GM12892 (cell line): ENCODE measurements around the gene RBM20.

Experiments
- DNase-seq: peaks from one replicate; pipeline ENCODE4 v3.0.0; 2011; ENCODE audit not compliant: insufficient read length
- FAIRE-seq: peaks from 2 replicates; lab custom pipeline; 2011; peaks lifted over from hg19 to GRCh38; lab: Jason Lieb, UNC
- POLR2A ChIP-seq: IDR thresholded peaks from 2 replicates; pipeline ENCODE4 v1.6.1; 2011; ENCODE audit warnings: low read depth, low read length, control low read depth
- POLR2AphosphoS5 ChIP-seq: IDR thresholded peaks from 2 replicates; pipeline ENCODE4 v1.6.1; 2011; ENCODE audit warnings: low read depth, low read length, control low read depth
- TAF1 ChIP-seq: IDR thresholded peaks from 2 replicates; pipeline ENCODE4 v1.6.1; 2011; ENCODE audit warnings: low read depth, mild to moderate bottlenecking, control low read depth, low read length, borderline replicate concordance

The RBM20 gene

DNA sequence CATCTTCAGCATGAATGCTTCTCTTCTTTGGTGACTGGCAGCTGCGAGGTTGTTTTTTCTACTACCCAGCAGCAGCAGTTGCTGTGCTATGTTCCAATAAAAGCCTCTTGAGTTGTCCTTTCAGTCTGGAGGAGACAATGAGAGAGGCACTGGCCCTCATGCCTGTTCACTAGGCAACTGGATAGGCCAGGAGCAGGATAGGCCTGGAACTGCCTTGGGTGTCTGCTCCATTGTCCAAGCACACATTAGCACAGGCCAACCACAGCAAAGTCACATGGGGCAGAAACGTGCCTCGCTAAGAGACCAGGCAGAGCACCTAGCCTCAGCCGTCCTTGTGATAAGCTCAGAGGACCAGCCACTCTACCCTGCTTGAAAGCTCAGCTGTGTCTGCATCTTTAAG, 150.7 kb downstream of the RBM20 start:
- DNase-seq (no peak), FAIRE-seq (no peak)
- TF ChIP-seq POLR2A = no peak
- TF ChIP-seq TAF1 = no peak
- no peak for TF ChIP-seq POLR2AphosphoS5

DNA sequence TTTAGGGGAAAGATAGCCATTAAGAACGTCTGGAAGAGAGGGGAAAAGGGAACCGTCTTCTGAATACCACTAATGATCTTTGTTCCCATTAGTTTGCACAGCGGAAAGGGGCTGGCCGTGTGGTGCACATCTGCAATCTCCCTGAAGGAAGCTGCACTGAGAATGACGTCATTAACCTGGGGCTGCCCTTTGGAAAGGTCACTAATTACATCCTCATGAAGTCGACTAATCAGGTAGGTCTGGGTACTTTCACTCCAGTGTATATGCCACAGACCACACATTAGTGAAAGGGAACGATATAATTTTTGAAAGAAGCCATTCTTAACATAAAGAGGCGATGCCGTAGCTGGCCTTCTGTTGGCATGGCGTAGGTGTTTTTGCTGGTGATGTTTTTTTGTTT, 153.3 kb downstream of the RBM20 start:
- DNase-seq = no peak
- no peak for FAIRE-seq
- no peak for TF ChIP-seq TAF1
- TF ChIP-seq POLR2A = no peak
- TF ChIP-seq POLR2AphosphoS5 = no peak

DNA sequence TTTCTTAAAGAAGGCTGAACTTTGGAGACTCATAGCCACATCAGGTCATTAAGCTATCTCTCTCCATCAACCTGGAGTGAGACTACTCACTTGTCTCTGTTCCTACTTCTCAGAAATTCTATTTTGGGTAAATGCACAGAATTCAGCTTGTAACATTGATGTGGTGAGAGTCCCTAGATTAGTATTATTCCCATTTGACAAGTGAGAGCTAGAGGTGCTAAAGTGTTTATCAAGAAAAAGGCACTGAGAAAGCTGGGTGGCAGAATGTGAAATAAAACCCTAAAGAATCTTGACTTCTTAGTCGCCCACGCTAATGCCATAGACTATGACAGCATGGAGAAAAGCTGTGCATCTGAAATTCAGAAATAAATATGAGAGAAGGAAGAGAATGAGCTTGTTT, 154.2 kb downstream of the RBM20 start:
- TF ChIP-seq POLR2AphosphoS5 (no peak), TAF1 (no peak), POLR2A (no peak)
- DNase-seq = no peak
- FAIRE-seq = no peak

DNA sequence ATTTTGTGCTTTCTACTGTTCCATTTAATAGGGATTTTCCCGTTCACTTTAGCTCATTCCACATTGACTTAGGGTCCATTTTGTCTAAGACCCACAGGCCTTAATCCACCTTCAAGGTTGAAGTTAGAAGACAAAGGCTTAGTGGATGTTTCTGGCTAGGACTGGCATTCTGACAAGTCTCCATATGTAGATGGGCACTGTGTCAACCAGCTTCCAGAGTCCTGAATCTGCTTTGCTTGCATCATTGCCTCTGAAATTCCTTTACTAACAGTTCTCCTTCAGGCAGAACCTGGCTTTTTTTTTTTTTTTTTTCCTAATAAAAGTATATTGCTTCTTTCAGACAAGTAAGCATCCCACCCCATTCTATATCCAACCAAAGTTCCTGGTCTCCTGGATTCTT, 158.0 kb downstream of the RBM20 start:
- DNase-seq = no peak
- TF ChIP-seq POLR2AphosphoS5 = no peak
- no peak for FAIRE-seq

DNA sequence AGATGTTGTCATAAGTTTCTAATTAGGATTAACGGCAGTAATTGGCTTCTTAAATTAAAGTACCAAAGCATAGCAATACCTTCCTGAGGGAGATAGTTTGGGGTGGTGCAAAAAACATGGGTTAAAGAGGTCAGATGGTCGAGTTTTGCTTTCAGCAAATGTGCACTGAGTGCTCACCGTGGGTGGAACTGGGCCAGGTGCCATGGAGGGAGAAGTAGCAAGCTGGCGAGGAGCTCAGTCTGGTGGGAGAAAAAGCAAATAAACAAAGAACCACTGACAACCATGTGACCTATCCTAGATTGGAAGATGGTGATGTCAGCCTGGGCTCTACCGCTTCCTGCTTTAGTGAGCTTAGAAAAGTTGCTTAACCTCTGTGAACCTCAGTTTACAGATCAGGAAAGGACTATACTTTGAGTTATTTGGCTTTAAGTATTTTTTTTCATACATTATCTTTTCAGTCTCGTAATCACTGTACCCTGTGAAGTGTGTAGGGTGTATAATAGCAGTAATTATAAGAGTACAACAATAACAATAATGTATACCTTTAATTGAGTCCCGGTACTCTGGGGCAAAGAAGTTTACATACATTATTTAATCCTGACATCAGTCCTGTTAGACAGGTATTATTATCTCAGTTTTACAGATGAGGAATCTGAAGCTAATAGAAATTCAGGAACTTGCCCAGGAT, 158.6 kb downstream of the RBM20 start:
- TF ChIP-seq TAF1 (no peak), POLR2A (0 out of 2 replicates have a peak, but pooled peaks have one; percentile 23), POLR2AphosphoS5 (peak; percentile 49; the same call in 1 of the 2 replicates)
- FAIRE-seq = peak; percentile 88

DNA sequence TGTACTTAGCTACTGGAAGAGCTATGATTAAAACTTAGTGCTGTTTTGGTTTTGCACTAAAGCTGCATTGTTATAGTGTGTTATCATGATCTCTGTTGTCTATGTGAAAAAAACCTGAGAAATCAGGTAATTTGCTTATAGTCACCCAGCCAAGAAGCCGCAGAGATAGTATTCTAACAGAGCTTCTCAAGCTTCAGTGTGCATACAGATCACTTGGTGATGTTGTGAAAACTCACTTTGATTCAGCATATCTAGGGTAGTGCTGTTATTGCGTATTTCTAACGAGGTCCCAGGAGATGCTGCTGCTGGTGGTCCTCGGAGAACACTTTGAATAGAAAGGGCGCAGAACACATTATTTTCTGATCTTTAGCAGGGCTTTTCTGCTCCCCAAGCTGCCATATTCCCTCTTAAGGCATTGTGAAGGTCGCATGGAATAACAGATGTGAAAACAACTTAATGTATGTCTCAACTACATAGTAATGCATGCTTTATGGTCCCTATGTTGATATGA, 159.2 kb downstream of the RBM20 start:
- peak; percentile 86 for FAIRE-seq
- TF ChIP-seq POLR2AphosphoS5 = no peak
- no peak for TF ChIP-seq POLR2A
- no peak for TF ChIP-seq TAF1
- no peak for DNase-seq

More for the DNA sequence above, 158.6 kb downstream of the RBM20 start:
- no peak for DNase-seq

DNA sequence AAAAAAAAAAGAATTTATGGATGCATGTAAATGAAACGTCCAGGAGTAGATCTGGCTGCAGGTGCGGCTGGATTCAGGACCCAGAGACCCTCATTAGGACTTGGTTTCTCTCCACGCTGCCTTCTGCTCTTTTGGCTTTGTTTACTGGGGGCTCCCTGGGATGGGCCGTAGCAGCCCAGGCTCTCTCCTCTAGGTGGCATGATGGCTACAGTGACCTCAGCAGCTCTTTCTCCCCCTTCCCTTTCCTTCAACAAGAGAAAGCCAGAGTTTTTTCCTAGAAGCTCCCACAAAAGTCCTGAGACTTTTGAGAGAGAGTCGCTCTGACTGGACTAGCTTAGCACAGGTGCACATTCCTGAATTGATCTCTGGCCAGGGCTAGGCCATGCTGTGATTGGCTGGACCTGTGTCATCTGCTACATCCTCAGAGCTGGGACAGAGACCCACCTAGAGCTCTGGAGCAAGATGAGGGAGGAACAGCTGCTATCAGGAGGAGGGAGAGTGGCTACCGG, 159.7 kb downstream of the RBM20 start:
- TF ChIP-seq POLR2A (no peak), POLR2AphosphoS5 (no peak), TAF1 (no peak)
- DNase-seq (no peak), FAIRE-seq (peak; percentile 85)

DNA sequence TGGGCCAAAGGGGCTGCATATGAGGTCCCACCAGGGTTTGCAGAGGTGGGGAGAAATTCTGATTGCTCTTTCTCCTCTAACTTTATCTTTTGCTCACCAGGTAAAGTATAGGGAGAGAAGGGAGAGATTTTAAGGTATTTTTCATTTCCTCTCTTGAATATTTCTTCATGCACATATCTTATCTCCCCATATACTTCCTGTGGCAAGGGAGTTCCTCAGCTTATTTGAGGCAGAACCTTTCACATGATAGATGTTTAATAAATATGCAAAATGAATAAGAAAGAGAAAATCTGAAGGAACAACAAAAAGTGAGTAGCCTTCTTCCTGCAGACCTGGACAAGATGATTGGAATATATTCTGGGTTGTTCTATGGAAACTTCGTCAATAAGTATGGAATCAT, 160.2 kb downstream of the RBM20 start:
- TF ChIP-seq TAF1 (no peak), POLR2A (no peak), POLR2AphosphoS5 (no peak)
- DNase-seq (no peak), FAIRE-seq (no peak)

DNA sequence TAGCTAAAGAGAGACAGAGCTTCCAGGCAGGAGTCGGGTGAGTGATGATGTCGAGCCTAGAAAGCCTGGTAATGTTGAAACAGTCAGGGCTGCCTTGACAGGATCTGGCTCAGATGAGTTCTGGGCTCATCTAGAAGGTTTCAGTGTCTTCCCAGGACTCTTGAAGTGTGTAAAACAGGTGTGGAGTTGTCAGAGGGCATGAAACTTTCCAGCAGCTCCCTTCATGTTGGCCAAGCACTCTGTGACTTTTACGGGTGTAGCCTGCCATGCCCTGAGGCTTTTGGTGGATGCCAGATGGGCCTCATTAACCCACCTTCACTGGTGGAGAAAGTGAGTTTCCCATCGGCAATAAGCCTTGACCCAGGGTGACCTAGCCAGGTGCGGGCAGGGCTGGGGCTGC, 161.2 kb downstream of the RBM20 start:
- DNase-seq (no peak), FAIRE-seq (no peak)
- TF ChIP-seq TAF1 (no peak), POLR2A (no peak), POLR2AphosphoS5 (no peak)

DNA sequence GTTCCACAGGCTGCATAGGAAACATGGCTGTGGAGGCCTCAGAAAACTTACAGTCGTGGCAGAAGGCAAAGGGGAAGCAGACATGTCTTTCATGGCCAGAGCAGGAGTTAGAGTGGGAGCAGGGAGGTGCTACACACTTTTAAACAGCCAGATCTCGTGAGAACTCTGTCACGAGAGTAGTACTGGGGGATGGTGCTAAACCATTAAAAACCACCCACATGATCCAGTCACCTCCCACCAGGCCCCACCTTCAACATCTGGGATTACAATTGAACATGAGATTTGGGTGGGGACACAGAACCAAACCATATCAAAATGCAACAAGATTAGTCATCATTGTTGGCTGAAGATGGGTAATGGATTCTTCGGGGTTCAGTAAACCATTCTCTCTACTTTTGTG, 162.2 kb downstream of the RBM20 start:
- no peak for FAIRE-seq
- no peak for DNase-seq
- TF ChIP-seq POLR2A = no peak
- TF ChIP-seq POLR2AphosphoS5 = no peak
- no peak for TF ChIP-seq TAF1

DNA sequence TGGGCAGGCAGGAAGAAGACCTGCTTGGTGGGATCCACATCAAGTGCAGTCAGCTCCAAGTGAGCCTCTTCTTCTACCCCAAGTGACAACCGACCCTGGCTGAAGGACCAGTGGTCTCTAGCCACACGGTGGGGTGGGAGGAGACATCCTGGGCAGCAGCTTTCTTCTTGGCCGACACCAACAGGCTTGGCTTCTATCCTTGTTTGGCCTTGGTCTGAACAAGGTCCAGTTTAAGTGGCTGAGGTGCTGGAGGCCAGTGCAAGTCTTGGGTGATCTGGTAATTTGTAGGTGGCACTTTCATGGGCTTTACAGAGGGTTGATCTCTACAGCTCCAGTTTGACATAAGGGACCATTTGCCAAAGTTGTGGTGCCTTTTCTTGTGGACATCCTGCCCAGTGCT, 164.0 kb downstream of the RBM20 start:
- FAIRE-seq (no peak), DNase-seq (no peak)
- no peak for TF ChIP-seq POLR2A
- TF ChIP-seq POLR2AphosphoS5 = no peak
- TF ChIP-seq TAF1 = no peak

DNA sequence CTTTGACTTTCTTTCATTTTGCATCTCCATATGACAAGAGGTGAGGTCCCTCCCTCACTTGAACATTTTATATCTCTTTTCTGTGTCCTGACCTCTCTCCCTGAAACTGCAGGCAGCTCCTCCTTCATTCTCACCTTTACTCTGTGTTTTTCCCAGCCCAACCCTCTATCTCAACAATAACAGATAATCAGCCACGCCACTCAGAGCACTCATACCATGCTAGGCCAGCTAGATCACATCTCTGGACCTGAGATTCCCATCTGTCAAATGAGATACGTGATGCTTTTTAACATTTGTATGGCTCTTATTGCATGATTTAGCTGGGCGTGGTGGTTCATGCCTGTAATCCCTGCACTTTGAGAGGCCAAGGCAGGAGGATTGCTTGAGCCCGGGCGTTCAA, 164.5 kb downstream of the RBM20 start:
- DNase-seq (no peak), FAIRE-seq (no peak)
- TF ChIP-seq POLR2AphosphoS5 (no peak), POLR2A (no peak), TAF1 (no peak)

DNA sequence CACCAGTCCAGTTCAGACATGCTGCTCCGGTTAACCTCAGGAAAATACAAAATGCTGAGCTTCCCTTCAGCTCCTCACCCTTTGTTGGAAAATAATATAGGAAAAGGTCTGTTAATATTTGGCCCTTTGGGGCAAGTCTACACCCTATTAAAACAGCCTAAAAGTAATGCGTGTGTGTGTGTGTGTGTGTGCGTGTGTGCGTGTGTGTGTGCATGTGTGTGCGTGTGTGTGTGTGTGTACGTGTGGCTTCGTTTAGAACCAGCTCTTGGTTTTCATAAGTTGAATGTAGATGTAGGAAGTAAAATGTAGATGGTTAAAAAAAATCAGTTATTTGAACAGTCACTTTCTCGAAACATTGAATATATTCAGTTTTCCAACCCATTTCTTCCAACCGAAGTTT, 166.5 kb downstream of the RBM20 start:
- DNase-seq (no peak), FAIRE-seq (no peak)
- TF ChIP-seq POLR2A = no peak
- no peak for TF ChIP-seq POLR2AphosphoS5
- no peak for TF ChIP-seq TAF1
